CD4-positive, alpha-beta T cell treated with Interferon gamma for 1 hour (primary cell): Measurements from ENCODE around the gene BCL2.
"Not testable (repeated sequence)": the region's sequence is repeated elsewhere in the genome, so short reads cannot be mapped to it uniquely, and the experiment has no call there.

Experiments
- DNase-seq: peaks from one replicate; pipeline ENCODE4 v3.0.0-alpha.2; 2020

BCL2 gene

GRCh38 chr18:63319383-63320122 lies at the start of gene BCL2:
TSS of gene BCL2 (minus strand) at chr18:63319769.
- DNase-seq: no peak

DNA sequence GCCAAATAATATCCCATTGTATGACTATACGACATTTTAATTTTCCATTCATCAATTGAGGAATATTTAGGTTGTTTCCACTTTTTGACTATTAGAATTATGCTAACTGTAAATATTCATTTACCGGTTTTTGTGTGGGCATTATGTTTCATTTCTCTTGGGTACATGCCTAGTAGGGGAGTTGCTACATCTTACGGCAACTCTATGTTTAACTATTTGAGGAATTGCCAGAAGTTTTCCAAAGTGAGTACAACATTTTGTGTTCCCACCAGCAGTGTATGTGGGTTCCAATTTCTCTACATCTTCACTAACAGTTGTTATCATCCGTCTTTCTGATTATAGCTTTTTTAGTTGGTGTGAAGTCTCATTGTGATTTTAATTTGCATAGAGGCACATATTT lies 49.0 kb upstream of the BCL2 start:
- no peak for DNase-seq

GRCh38 chr18:63367053-63367953 lies 47.7 kb upstream of the BCL2 start, which contains the start of gene KDSR:
TSS of gene KDSR (minus strand) at chr18:63367206. CDS start at chr18:63367118, 88 bp downstream.
- peak; percentile 76 for DNase-seq

GRCh38 chr18:63366213-63367052 lies 46.9 kb upstream of the BCL2 start:
- DNase-seq: peak; percentile 41

DNA sequence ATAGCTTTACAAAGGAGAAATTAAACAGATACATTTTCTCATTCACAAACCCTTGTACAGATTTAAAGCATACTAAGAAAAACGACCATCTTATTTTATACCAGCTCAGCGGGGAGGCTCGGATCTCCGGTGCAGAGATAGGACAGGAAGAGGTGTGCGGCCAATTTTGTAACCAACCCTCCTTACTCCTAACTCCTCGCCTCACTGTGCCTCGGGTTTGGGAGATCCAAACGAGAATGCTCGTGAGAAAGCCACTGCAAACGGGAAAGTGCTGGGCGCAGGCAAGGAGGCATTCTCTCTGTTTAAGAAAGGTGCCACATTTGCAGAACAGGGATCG lies 46.3 kb upstream of the BCL2 start:
- no peak for DNase-seq

- DNase-seq: peak; percentile 21
These were observed 44.4 kb upstream of the BCL2 start for GRCh38 chr18:63363951-63364350.

DNA sequence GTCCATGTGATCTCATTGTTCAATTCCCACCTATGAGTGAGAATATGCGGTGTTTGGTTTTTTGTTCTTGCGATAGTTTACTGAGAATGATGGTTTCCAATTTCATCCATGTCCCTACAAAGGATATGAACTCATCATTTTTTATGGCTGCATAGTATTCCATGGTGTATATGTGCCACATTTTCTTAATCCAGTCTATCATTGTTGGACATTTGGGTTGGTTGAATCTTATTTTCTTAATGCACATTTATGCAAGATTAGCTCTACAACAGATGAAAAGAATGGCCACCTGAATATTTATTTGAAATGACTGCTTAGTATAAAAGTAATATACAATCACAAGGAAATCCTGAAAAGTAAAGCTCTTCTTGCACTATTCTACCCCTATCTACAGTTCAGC lies 43.9 kb upstream of the BCL2 start:
- DNase-seq: not testable (repeated sequence)

GRCh38 chr18:63356272-63356896 lies 36.8 kb upstream of the BCL2 start:
- no peak for DNase-seq

GRCh38 chr18:63350230-63350629 lies 30.7 kb upstream of the BCL2 start:
- DNase-seq: no peak

- no peak for DNase-seq
These were observed 29.1 kb upstream of the BCL2 start for GRCh38 chr18:63348508-63349136.

- DNase-seq: no peak
These were observed 27.1 kb upstream of the BCL2 start for GRCh38 chr18:63346480-63347183.

DNA sequence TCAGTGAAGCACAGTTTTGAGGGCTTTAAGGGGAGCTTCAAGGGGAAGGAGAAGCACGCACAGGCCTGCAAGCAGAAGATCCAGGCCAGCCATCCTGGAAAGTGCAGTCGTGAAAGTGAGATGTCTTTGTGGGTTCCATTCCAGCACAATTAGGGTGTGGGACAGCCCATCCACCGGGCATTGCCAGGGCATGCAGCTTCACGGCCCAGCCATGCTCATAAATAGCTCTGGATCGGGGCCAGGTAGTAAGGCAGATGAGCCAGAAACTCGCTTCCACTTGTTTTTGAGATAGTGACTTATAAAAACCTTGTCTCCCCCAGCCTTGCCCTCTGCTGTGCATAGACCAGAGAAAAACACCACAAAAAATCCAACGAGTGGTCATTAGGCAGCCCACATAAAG lies 26.5 kb upstream of the BCL2 start:
- DNase-seq: no peak

DNA sequence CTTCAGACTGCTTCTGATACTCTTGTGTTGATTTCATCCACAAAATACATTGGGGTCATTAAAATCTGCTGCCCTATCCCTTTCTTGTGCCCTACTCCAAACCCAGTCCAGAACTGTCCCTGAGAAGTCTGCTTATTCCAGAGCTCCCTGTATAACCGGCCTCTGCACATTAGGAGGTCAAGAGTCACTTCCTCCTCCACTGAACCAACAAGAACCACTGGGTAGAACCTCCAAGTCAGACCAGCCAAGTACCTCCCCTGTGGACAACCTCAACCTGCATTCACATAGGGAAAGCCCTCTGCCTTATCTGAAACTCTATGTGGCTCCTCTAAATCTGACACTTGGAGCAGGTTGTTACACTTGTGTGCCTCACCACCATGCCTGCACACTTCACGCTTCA lies 25.3 kb upstream of the BCL2 start:
- no peak for DNase-seq

DNA sequence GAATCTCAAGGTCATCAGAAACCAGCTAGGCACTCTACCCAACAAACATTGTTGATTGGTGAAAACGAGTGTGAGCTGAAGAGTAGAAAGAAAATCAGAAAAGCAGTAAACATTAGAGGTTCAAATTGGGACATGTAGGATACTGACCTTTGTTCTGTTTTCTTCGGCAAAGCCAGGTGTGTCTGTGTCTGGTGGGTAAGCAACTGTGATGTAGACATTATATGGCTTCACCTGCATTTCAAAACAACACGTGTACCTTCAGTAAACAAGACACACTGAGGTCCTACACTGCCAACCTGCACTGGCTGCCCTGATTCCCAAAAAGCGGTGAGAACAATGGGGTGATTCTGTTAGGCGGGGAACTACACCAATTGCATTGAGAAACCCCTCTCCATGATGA lies 24.7 kb upstream of the BCL2 start:
- DNase-seq: no peak

DNA sequence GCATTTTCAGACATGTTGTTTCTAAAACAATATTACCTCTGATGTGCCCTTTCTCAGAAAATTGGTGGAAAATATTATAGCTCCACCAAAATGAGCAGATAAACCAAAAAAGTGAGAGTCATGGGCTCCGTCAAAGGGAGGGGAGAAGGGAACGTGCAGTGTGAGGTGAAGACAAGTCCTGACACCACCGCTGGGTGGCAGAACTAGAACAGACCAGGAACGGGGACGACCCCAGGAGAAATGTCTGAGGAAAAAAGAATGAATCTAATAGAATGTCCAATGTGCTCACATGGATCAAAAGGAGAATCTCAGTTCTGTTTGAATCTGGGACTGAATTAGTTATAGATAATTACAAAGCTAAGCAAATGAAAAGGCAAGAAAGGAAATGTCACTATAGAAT lies 22.6 kb upstream of the BCL2 start:
- peak; percentile 17 for DNase-seq

GRCh38 chr18:63339920-63340484 lies 20.4 kb upstream of the BCL2 start:
- peak; percentile 19 for DNase-seq

DNA sequence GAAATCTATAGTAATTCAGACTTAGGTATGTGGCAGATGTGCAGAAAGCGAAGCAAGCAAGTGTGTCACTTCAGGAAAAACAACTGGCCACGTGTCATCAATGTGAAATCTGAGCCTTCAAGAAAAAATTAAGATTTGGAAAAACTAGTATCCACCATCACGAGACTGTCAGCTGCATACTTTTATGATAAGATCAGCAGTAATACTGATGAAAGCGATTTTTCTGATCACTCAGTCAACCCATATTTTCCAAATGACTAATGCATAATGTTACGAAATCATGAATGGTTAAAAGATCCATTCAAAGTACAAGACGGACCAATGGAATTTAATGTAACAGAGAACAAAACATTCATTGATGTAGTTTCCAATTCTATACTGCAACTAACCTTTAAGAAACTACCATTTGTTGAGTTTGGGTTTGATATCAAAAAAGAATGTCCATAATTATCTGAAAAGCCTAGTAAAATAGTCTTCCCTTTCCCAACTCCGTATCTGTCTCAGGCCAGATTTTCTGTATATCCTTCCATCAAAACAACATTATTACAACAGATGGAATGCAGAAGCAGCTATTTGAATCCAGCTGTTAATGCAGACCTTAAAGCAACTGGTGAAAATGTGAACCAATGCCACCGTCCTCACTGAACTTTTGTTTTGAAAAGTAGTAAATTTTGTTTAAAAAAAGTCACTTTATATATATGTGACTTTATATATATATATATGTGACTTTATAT lies 17.0 kb upstream of the BCL2 start:
- DNase-seq: no peak

DNA sequence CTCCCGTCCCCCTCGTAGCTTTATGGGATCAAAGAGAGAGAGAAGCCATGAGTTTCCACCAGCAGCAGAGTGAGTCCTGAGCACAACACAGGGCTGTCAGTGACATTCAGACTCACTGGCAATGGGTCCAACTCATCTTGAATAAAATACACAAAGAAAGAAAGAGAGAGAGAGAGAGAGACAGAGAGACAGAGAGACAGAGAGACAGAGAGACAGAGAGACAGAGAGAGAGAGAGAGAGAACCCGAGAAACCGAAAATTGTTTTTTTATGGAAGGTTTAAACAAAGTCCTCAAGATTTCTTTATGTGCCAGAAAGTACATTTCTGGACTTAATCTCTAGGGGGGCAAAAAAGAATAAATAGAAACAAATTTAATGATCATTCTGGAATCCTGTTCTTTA lies 11.5 kb upstream of the BCL2 start:
- no peak for DNase-seq

GRCh38 chr18:63329431-63330145 lies 10.0 kb upstream of the BCL2 start:
- no peak for DNase-seq

GRCh38 chr18:63326011-63326410 lies 6.4 kb upstream of the BCL2 start:
- no peak for DNase-seq
